Measurements from ENCODE around the gene SMAD6. TPM values are rescaled to one million over a fixed set of nuclear protein-coding genes. Genes with fewer than 3 reads are reported as not detected.

Gene SMAD6
- total and polyA plus RNA-seq, 2 experiments from 2014 or later: 1.6 to 15.7 TPM

DNA sequence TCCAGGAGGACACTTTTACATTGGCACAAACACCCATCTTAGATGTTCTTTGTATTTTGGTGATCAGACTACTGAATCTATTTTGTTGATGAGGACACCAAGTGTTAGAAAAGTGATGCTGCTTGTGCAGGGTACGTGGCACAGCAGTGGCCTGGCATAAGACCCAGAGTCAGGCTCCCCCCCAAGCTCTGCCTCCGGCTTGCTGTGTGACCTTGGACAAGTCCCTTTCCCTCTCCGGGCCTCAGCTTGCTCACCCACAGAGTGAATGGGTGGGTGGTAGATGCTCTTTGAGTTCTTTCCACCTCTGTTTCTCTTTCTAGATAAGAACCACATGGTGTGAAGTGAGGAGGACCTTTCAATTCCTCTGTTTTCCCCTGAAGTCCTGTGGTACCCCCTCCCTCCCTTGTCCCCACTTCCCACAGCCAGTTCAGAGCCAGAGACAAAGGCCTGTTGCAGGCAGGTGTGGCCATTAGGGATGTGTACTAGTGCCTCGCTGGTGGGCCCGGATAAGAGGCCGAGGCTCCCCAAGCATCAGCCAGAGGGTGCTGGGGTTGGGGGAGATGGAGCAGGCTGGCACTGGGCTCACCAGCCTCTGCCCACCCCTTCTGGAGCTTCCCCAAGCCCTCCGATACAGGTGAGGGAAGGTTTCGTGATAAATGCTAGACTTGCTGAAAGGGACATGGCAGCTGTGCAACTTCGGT is 43.6 kb downstream of the SMAD6 start (continued):
- TF ChIP-seq, protein P1, sequence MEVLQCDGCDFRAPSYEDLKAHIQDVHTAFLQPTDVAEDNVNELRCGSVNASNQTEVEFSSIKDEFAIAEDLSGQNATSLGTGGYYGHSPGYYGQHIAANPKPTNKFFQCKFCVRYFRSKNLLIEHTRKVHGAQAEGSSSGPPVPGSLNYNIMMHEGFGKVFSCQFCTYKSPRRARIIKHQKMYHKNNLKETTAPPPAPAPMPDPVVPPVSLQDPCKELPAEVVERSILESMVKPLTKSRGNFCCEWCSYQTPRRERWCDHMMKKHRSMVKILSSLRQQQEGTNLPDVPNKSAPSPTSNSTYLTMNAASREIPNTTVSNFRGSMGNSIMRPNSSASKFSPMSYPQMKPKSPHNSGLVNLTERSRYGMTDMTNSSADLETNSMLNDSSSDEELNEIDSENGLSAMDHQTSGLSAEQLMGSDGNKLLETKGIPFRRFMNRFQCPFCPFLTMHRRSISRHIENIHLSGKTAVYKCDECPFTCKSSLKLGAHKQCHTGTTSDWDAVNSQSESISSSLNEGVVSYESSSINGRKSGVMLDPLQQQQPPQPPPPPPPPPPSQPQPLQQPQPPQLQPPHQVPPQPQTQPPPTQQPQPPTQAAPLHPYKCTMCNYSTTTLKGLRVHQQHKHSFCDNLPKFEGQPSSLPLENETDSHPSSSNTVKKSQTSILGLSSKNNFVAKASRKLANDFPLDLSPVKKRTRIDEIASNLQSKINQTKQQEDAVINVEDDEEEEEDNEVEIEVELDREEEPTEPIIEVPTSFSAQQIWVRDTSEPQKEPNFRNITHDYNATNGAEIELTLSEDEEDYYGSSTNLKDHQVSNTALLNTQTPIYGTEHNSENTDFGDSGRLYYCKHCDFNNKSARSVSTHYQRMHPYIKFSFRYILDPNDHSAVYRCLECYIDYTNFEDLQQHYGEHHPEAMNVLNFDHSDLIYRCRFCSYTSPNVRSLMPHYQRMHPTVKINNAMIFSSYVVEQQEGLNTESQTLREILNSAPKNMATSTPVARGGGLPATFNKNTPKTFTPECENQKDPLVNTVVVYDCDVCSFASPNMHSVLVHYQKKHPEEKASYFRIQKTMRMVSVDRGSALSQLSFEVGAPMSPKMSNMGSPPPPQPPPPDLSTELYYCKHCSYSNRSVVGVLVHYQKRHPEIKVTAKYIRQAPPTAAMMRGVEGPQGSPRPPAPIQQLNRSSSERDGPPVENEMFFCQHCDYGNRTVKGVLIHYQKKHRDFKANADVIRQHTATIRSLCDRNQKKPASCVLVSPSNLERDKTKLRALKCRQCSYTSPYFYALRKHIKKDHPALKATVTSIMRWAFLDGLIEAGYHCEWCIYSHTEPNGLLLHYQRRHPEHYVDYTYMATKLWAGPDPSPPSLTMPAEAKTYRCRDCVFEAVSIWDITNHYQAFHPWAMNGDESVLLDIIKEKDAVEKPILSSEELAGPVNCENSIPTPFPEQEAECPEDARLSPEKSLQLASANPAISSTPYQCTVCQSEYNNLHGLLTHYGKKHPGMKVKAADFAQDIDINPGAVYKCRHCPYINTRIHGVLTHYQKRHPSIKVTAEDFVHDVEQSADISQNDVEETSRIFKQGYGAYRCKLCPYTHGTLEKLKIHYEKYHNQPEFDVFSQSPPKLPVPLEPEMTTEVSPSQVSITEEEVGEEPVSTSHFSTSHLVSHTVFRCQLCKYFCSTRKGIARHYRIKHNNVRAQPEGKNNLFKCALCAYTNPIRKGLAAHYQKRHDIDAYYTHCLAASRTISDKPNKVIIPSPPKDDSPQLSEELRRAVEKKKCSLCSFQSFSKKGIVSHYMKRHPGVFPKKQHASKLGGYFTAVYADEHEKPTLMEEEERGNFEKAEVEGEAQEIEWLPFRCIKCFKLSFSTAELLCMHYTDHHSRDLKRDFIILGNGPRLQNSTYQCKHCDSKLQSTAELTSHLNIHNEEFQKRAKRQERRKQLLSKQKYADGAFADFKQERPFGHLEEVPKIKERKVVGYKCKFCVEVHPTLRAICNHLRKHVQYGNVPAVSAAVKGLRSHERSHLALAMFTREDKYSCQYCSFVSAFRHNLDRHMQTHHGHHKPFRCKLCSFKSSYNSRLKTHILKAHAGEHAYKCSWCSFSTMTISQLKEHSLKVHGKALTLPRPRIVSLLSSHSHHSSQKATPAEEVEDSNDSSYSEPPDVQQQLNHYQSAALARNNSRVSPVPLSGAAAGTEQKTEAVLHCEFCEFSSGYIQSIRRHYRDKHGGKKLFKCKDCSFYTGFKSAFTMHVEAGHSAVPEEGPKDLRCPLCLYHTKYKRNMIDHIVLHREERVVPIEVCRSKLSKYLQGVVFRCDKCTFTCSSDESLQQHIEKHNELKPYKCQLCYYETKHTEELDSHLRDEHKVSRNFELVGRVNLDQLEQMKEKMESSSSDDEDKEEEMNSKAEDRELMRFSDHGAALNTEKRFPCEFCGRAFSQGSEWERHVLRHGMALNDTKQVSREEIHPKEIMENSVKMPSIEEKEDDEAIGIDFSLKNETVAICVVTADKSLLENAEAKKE (CRISPR knock-in tag; IDR thresholded peaks at IDR 0.05): no peak
- TF ChIP-seq CREB1 (CRISPR knock-in tag; IDR thresholded peaks at IDR 0.05; ENCODE audit: low read depth): no peak
- no peak for TF ChIP-seq EZH2 (IDR thresholded peaks at IDR 0.05; ENCODE audit: low read depth, unreplicated experiment)
- TF ChIP-seq, protein P2, sequence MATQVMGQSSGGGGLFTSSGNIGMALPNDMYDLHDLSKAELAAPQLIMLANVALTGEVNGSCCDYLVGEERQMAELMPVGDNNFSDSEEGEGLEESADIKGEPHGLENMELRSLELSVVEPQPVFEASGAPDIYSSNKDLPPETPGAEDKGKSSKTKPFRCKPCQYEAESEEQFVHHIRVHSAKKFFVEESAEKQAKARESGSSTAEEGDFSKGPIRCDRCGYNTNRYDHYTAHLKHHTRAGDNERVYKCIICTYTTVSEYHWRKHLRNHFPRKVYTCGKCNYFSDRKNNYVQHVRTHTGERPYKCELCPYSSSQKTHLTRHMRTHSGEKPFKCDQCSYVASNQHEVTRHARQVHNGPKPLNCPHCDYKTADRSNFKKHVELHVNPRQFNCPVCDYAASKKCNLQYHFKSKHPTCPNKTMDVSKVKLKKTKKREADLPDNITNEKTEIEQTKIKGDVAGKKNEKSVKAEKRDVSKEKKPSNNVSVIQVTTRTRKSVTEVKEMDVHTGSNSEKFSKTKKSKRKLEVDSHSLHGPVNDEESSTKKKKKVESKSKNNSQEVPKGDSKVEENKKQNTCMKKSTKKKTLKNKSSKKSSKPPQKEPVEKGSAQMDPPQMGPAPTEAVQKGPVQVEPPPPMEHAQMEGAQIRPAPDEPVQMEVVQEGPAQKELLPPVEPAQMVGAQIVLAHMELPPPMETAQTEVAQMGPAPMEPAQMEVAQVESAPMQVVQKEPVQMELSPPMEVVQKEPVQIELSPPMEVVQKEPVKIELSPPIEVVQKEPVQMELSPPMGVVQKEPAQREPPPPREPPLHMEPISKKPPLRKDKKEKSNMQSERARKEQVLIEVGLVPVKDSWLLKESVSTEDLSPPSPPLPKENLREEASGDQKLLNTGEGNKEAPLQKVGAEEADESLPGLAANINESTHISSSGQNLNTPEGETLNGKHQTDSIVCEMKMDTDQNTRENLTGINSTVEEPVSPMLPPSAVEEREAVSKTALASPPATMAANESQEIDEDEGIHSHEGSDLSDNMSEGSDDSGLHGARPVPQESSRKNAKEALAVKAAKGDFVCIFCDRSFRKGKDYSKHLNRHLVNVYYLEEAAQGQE (IDR thresholded peaks at IDR 0.05; ENCODE audit: unreplicated experiment): no peak
- TF ChIP-seq NANOG (IDR thresholded peaks at IDR 0.05; ENCODE audit: borderline replicate concordance): no peak
- no peak for TF ChIP-seq ZNF114 (CRISPR knock-in tag; IDR thresholded peaks at IDR 0.05)
- no peak for TF ChIP-seq ZNF331 (CRISPR knock-in tag; IDR thresholded peaks at IDR 0.05; ENCODE audit: low read depth)
- TF ChIP-seq JUNB (IDR thresholded peaks at IDR 0.05; ENCODE audit: unreplicated experiment): no peak
- no peak for TF ChIP-seq POLR2AphosphoS5 (IDR thresholded peaks at IDR 0.05; ENCODE audit: low read depth)
- TF ChIP-seq, protein P3, sequence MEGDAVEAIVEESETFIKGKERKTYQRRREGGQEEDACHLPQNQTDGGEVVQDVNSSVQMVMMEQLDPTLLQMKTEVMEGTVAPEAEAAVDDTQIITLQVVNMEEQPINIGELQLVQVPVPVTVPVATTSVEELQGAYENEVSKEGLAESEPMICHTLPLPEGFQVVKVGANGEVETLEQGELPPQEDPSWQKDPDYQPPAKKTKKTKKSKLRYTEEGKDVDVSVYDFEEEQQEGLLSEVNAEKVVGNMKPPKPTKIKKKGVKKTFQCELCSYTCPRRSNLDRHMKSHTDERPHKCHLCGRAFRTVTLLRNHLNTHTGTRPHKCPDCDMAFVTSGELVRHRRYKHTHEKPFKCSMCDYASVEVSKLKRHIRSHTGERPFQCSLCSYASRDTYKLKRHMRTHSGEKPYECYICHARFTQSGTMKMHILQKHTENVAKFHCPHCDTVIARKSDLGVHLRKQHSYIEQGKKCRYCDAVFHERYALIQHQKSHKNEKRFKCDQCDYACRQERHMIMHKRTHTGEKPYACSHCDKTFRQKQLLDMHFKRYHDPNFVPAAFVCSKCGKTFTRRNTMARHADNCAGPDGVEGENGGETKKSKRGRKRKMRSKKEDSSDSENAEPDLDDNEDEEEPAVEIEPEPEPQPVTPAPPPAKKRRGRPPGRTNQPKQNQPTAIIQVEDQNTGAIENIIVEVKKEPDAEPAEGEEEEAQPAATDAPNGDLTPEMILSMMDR (conservative IDR thresholded peaks at IDR 0.05; ENCODE audit: low read depth in 2 of 2): no peak
- no peak for TF ChIP-seq STAT1 (IDR thresholded peaks at IDR 0.05; ENCODE audit: unreplicated experiment)
- TF ChIP-seq, protein P4, sequence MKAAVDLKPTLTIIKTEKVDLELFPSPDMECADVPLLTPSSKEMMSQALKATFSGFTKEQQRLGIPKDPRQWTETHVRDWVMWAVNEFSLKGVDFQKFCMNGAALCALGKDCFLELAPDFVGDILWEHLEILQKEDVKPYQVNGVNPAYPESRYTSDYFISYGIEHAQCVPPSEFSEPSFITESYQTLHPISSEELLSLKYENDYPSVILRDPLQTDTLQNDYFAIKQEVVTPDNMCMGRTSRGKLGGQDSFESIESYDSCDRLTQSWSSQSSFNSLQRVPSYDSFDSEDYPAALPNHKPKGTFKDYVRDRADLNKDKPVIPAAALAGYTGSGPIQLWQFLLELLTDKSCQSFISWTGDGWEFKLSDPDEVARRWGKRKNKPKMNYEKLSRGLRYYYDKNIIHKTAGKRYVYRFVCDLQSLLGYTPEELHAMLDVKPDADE (IDR thresholded peaks at IDR 0.05): no peak
